Forelimb muscle (tissue), 1 donor: ENCODE data around the gene DSCAML1. TPM values are rescaled to one million over a fixed set of nuclear protein-coding genes. Genes with fewer than 3 reads are reported as not detected.

Experiments
- DNase-seq: peaks from one replicate; pipeline ENCODE4 v3.0.0-alpha.2; 2013; ENCODE audit warnings: low read depth
- polyA plus RNA-seq: library from polyadenylated mRNA; unstranded; fragments of 120-200 nt; gene quantifications from one replicate; pipeline ENCODE4 v1.2.1, GENCODE V29; 2013; ENCODE audit not compliant: insufficient read length

Gene DSCAML1
- polyA plus RNA-seq, 1 donor, result 0.63 TPM

GRCh38 chr11:117584056-117584830 lies 212.8 kb downstream of the DSCAML1 start:
- DNase-seq, result no peak

- no peak for DNase-seq
Observed at GRCh38 chr11:117583063-117583801, 213.8 kb downstream of the DSCAML1 start.

DNA sequence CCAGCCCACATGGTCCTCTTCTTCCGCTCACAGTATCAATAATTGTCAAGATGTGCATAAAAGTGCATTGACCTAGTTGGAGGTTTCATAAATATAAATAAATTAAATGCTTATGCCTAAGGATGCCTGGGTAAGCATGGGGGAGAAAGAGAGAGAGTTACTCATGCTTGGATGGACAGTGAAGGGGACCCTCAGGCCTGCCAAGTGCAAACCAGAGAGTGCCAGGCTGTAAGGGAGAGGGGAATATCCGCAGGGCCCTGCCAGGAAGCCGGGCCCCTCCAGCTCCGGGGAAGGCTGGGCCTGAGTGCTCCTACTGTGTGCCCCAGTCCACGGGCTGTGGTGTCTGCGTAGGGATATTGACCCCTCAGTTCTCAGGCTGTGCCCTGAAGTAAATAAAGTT lies 214.6 kb downstream of the DSCAML1 start:
- no peak for DNase-seq

- DNase-seq, result no peak
Observed at GRCh38 chr11:117580866-117581265, 216.2 kb downstream of the DSCAML1 start.

GRCh38 chr11:117579161-117579560 lies 217.9 kb downstream of the DSCAML1 start:
- no peak for DNase-seq

DNA sequence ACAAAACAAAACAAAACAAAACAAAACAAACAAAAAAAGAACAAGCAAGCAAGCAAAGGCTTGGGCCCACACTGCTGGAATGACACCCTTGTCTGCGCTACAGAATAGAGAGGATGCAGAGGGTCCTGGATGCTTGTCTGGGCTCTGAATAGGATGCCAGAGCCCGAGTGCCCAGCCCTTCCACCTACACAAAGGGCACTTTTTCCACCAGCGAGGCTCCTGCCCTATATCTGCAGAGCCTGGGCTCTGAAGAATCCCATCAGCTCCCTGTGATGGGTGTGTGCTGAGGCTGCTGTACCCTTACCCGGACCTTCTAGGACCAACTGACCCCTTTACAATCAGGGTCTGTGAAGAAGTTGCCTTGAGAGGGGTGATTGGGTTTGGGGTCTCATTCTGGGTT lies 221.2 kb downstream of the DSCAML1 start:
- DNase-seq, result no peak

- DNase-seq, result no peak
Observed at GRCh38 chr11:117574551-117574950, 222.5 kb downstream of the DSCAML1 start.

DNA sequence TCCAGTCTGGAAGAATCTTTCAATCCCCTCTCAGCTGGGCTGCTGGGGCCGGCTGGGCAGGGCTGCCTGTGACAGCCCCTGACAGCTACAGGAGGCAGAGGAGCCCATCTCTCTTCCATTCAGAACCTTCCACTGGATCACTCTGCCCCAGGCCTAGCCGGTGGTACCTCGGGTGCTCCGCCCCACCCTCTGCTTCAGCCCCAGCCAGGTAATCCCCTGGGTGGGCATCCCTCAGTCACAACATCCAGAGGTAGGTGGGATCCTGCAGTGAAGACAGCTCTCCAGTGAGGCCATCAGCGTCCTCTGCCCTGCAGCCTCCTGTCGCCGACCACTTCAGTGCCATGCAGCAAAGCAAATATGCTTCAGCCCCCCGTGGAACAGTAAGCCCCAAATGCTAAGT lies 223.7 kb downstream of the DSCAML1 start:
- no peak for DNase-seq

DNA sequence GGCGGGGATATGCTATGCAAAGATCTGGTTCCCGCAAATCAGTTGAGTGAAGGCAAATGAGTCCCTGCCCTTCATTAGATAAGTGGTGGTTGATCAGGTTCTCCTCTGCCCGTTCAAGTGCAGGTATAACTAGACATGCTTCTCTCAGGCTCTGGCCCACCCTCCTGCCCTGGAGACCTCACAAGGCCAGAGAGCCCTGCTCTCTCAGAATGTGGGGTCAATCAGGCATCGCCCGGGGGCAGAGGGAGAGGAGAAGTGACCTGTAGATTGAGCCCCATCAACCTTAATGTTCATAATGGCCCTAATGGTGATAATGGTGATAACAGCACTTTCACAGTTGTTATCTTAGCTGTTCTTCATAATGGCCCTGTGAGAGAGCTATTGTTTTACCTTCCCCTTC lies 224.3 kb downstream of the DSCAML1 start:
- DNase-seq, result no peak

DNA sequence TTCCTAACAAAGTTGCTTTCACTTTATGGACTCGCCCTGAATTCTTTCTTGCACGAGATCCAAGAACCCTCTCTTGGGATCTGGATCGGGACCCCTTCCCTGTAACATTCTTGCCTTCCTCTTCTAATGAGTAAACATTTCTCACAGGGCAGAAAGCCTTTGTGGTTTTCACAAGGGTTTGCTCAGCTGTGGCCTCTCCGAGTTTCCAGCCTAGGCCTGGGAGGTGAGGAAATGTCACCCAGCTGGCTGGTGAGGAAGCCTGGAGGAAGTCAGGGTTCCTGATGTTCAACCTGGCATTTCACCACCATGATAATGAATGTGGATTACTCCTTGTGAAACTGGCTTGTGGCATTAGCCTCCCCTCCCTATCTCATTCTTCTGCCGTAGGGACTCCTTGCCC lies 224.9 kb downstream of the DSCAML1 start:
- DNase-seq, result no peak

GRCh38 chr11:117570701-117571100 lies 226.3 kb downstream of the DSCAML1 start:
- DNase-seq, result no peak

DNA sequence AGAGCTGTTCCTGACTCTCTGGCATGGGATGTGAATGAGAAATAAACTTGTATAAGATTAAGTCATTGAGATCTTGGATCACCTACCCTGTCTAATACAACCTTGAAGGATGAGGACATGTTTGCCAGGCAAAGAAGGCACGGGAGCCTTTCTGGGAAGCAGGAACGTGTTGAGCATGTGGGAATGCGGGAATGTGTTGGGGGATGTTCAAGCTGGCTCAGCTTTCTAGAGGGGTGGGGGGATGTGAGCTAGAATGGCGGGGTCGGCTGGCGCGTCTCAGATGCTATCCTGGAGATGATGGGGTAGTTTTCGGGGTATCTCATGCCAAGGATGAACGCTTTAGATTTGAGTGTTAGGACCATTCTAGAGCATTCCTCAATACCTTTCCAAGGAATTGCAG lies 227.1 kb downstream of the DSCAML1 start:
- DNase-seq, result no peak

GRCh38 chr11:117565709-117566108 lies 231.3 kb downstream of the DSCAML1 start:
- no peak for DNase-seq

DNA sequence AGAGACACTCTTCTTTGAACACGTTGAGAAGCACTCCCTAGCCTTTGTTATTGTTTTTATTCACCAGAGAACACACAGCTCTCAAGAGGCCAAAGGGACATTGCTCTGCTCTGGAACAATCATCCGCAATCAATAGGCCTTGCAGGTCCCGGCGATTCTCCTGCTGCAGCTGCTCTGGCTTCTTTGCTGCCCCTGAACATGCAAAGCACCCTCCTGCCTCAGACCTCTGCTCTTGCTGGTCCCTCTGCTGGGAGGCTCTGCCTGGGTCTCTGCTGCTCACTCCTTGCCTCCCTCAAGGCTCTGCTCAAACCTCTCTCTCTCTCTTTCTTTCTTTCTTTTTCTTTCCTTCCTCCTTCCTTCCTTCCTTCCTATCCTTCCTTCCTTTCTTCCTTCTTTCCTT lies 232.7 kb downstream of the DSCAML1 start:
- no peak for DNase-seq

DNA sequence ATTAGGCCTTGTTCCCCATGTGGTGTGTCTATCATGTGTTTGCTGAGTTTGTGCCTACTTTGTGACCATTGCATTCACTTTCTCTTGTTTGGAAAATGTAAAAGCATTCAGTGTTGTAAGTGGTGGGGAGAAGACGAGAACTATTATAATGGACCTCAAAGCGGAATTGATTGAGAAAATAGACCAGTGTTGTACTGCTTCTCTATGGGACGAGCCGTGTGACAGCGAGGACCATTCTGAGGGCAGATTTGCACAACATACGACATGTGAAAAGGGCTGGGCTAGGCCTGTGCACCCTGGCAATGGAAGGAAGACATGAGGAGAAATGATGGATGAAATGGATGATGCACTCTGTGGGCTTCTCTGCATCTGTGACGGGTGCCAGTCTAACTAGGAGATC lies 233.5 kb downstream of the DSCAML1 start:
- DNase-seq, result no peak

DNA sequence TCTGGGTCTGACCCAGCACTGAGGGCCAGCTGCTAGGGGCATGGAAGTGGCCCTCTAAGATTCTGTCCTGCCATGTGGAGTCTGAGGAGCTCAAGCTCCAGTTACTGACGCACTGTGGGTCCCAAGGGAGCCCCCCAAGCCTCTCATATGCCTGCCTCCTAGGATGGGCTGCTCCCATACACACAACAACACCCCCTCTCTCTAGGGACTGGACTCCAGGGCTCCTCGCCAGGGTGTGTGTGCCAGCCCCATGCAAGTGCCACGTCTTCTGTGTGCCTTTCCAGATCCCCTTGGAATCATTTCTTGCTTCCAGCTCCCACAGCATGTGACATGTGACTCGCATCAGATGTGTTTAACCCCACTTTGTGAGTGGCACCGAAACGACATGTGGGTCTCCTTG lies 234.9 kb downstream of the DSCAML1 start:
- DNase-seq, result no peak

- DNase-seq, result no peak
Observed at GRCh38 chr11:117560780-117561530, 236.1 kb downstream of the DSCAML1 start.

DNA sequence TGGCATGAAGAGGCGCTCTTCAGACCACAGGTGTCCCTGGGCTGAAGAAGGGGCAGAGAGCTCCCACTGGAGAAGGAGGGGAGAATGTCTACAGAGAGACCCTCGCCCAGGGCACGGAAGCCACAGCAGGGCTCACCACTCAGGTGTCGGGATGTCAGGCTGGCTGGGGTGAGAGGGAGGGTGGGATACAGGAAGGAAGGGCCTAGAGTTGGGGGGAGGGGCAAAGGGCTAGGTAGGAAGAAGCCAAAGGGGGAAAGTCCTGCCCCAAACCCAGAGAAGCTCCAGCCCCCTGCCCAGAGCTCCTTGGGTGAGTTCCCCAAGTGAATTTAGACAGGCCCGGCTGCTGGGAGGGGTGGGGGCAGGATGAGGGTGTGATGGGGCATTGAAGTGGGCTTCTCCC lies 237.3 kb downstream of the DSCAML1 start:
- no peak for DNase-seq

GRCh38 chr11:117557361-117557760 lies 239.7 kb downstream of the DSCAML1 start:
- no peak for DNase-seq

DNA sequence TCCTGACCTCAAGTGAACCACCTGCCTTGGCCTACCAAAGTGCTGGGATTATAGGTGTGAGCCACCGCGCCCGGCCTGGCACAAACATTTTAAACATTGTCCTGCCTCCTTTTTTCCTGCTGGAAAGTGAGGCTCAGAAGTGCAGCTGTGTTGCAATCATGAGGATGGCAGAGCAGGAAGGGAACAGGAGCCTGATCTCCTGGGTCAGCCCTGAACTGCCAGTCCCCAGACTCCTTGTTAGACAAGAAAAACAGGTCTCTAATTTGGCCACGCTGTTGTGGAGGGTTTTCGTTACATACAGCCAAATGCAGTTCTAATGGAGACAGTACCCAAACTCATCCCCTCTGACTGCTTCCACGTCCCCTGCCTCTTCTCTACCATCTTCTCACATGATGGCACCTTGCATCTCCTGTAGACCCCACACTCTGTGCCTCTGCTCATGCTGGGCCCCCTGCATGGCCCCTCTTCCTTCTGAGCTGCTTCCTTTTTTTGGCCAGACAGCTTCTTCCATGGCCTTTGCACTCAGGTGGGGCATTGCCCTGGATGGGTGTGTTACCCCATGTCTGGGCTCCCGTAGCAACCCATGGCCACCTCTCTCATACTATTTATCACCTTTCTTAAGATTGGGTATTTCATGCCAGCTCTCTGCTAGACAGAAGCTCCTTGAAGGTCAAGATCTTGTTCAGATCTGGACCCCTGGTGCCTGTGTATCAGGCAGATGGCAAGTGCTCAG lies 242.2 kb downstream of the DSCAML1 start:
- no peak for DNase-seq

DNA sequence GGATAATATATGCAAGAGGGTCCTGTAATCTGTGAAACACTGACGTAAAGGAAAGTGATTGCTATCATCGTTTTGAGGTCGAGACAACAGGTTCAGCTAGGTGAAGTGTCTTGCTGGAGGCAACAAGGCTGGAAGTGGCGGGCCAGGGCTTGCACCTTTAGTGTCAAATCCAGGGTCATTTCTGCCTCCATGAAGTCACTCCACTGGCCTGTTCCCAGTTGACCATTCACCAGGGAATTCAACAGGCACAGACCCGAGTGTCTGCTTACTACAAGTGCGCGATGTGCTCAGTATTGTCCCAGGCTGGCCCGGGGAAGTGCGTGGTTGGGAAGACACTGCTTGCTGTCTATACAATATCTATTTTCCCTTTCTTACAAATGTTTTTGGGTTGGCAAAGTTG lies 244.4 kb downstream of the DSCAML1 start:
- no peak for DNase-seq
